Measurements from ENCODE around the gene EHD4. TPM values are rescaled to one million over a fixed set of nuclear protein-coding genes. Genes with fewer than 3 reads are reported as not detected.

The EHD4 gene
- polyA plus RNA-seq, 1 of the 3 experiments (the other 2 are of a cell fraction), result 17.5 TPM

GRCh38 chr15:41940441-41940857 is 31.9 kb downstream of the EHD4 start:
- Histone ChIP-seq H3F3A (replicated peaks; ENCODE audit: insufficient read depth) (peaks cover 34% of the 10 kb centered on the region), H3K36me3 (replicated peaks in 1 of 2; ENCODE audit: control insufficient read depth in 1 of 2, insufficient read depth in 2 of 2, low read length in 1 of 2) (peaks cover 0 to 3% of the 10 kb centered on the region in 2 experiments), H2AFZ (ENCODE audit: low read depth) (no peak overlapping the region), H3K4me2 (peak overlapping the region; percentile 29), H3K27me3 (ENCODE audit: insufficient read depth) (no peaks in the 10 kb centered on the region), H3K9ac (no peak overlapping the region), H3K4me3 (ENCODE audit: low read depth in 2 of 2, low read length in 1 of 2) (no peak overlapping the region), H3K9me3 (no peaks in the 10 kb centered on the region), H3K9me2 (no peaks in the 10 kb centered on the region), H3K79me2 (ENCODE audit: insufficient read depth) (peaks cover 28% of the 10 kb centered on the region; the same call in 1 of the 2 replicates), H3K27ac (ENCODE audit: low read depth in 2 of 2, low read length in 1 of 2) (peak overlapping the region in 1 of 2 experiments; percentile 59; a peak in 2 of 4 replicates), H3K4me1 (ENCODE audit: control insufficient read depth in 1 of 2, insufficient read depth in 2 of 2, low read depth in 1 of 2, low read length in 1 of 2) (peaks cover 7 to 43% of the 10 kb centered on the region in 2 experiments; a peak in 3 of 4 replicates), H4K20me1 (ENCODE audit: insufficient read depth) (no peaks in the 10 kb centered on the region)
- no peak for DNase-seq
- 27% methylated on average over 12 of the region's 13 CpGs for WGBS (ENCODE audit: low lambda C conversion rate)
- CTCF ChIA-PET, result interaction anchor here (1.6 to 1.8 kb wide), 2 partner anchors 36 to 49 kb away, joined by 4 to 6 read pairs; no protein-coding TSS in a partner anchor
- TF ChIP-seq RXRA (IDR thresholded peaks at IDR 0.05; ENCODE audit: borderline replicate concordance, low read depth) (no peak), MEF2A (IDR thresholded peaks at IDR 0.05; ENCODE audit: borderline replicate concordance, low read depth) (peak; percentile 46; the same call in 1 of the 2 replicates), EP300 (IDR thresholded peaks at IDR 0.05; ENCODE audit: borderline replicate concordance in 1 of 2, low read depth in 1 of 2, low read length in 1 of 2) (peak in 1 of 2 experiments; percentile 79; a peak in 1 of 4 replicates), SIN3A (IDR thresholded peaks at IDR 0.05; ENCODE audit: borderline replicate concordance, low read depth, low read length) (peak; percentile 36; the same call in 1 of the 2 replicates), NFIC (IDR thresholded peaks at IDR 0.05; ENCODE audit: borderline replicate concordance) (peak; percentile 49; the same call in 1 of the 2 replicates), MAX (IDR thresholded peaks at IDR 0.05; ENCODE audit: low read depth) (peak; percentile 93), NRF1 (IDR thresholded peaks at IDR 0.05; ENCODE audit: low read depth, low read length) (no peak), CHD2 (IDR thresholded peaks at IDR 0.05; ENCODE audit: low read length, partially characterized antibody) (no peak), PBX3 (IDR thresholded peaks at IDR 0.05) (peak; percentile 91), FOSL2 (IDR thresholded peaks at IDR 0.05; ENCODE audit: borderline replicate concordance, low read depth) (peak; percentile 93), RAD21 (IDR thresholded peaks at IDR 0.05; ENCODE audit: low read length) (no peak), POLR2AphosphoS5 (IDR thresholded peaks at IDR 0.05; ENCODE audit: low read depth, low read length) (0 out of 2 replicates have a peak, but pooled peaks have one; percentile 17), TCF12 (IDR thresholded peaks at IDR 0.05) (peak; percentile 85), USF2 (IDR thresholded peaks at IDR 0.05; ENCODE audit: borderline replicate concordance, low read depth, low read length) (no peak), JUND (IDR thresholded peaks at IDR 0.05) (peak; percentile 84), CTCF (IDR thresholded peaks at IDR 0.05) (no peak), TEAD4 (IDR thresholded peaks at IDR 0.05; ENCODE audit: borderline replicate concordance, insufficient read depth) (peak; percentile 68; the same call in 1 of the 2 replicates)
- POLR2A ChIA-PET, result interaction anchor here (0.6 kb wide), 1 partner anchor 12 kb away, joined by 5 read pairs; no protein-coding TSS in a partner anchor

All from SK-N-SH (cell line).